OCI-M2 (cell line): Measurements from ENCODE around the gene GJA9.

Experiments used
- DNase-seq: peaks from one replicate; lab custom pipeline; 2025; ENCODE audit not compliant: unreplicated experiment; lab: John Stamatoyannopoulos, UW

The GJA9 gene

GRCh38 chr1:38832370-38832734 lies 49.0 kb downstream of the GJA9 start:
- no peak for DNase-seq

- DNase-seq, result no peak
Observed at GRCh38 chr1:38831731-38832369, 49.5 kb downstream of the GJA9 start.

GRCh38 chr1:38829368-38829767 lies 52.0 kb downstream of the GJA9 start:
- DNase-seq, result no peak

- DNase-seq, result no peak
Observed at GRCh38 chr1:38827318-38827717, 54.1 kb downstream of the GJA9 start.

GRCh38 chr1:38826886-38827285 lies 54.5 kb downstream of the GJA9 start:
- DNase-seq, result no peak

- DNase-seq, result no peak
Observed at GRCh38 chr1:38826262-38826661, 55.1 kb downstream of the GJA9 start.
